ENCODE measurements around the gene NKPD1. TPM values are rescaled to one million over a fixed set of nuclear protein-coding genes. Genes with fewer than 3 reads are reported as not detected.

Gene NKPD1
- total and polyA plus RNA-seq, 4 donors: not detected

GRCh38 chr19:45115809-45116615, 44.8 kb downstream of the NKPD1 start:
- H3K4me1 ChIP-seq (ENCODE audit: control insufficient read depth in 4 of 4, insufficient read depth in 4 of 4, low read length in 3 of 4): peaks cover 3 to 17% (median 7%) of the 10 kb centered on the region in 4 donors
- no peak for TF ChIP-seq GABPA (IDR thresholded peaks at IDR 0.05 in 1 of 2, conservative IDR thresholded peaks at IDR 0.05 in 1 of 2)
- no peak for TF ChIP-seq REST (IDR thresholded peaks at IDR 0.05)
- no peak for TF ChIP-seq RXRA (IDR thresholded peaks at IDR 0.05)
- TF ChIP-seq FOXA1 (IDR thresholded peaks at IDR 0.05): no peak
- no peak for TF ChIP-seq FOXA2 (IDR thresholded peaks at IDR 0.05)
- TF ChIP-seq HNF4A (conservative IDR thresholded peaks at IDR 0.05): no peak
- TF ChIP-seq JUND (IDR thresholded peaks at IDR 0.05): no peak
- no peak overlapping the region for H3K27ac ChIP-seq (ENCODE audit: low read depth in 1 of 2, low read length in 2 of 2)
- WGBS: 96% methylated on average over 21 of the region's 21 CpGs
- no peaks in the 10 kb centered on the region for H3K36me3 ChIP-seq (ENCODE audit: control insufficient read depth in 4 of 4, insufficient read depth in 3 of 4, low read depth in 1 of 4, low read length in 3 of 4)
- no peak overlapping the region for H3K9ac ChIP-seq (ENCODE audit: low read depth in 1 of 2, low read length in 2 of 2)
- DNase-seq (ENCODE audit: low spot score): no peak
- no peaks in the 10 kb centered on the region for H3K27me3 ChIP-seq (ENCODE audit: control insufficient read depth in 4 of 4, insufficient read depth in 4 of 4, low read length in 3 of 4)
- no peaks in the 10 kb centered on the region for H3K9me3 ChIP-seq (ENCODE audit: control insufficient read depth in 4 of 4, low read length in 3 of 4)
- no peak overlapping the region for H3K4me3 ChIP-seq (ENCODE audit: low read depth in 1 of 3, low read length in 3 of 3)

GRCh38 chr19:45114116-45114515, 46.7 kb downstream of the NKPD1 start:
- no peaks in the 10 kb centered on the region for H3K27me3 ChIP-seq (ENCODE audit: control insufficient read depth in 4 of 4, insufficient read depth in 4 of 4, low read length in 3 of 4)
- H3K9ac ChIP-seq (ENCODE audit: low read depth in 1 of 2, low read length in 2 of 2): no peak overlapping the region
- TF ChIP-seq HNF4G (IDR thresholded peaks at IDR 0.05) (no peak), JUND (IDR thresholded peaks at IDR 0.05) (no peak), FOXA1 (IDR thresholded peaks at IDR 0.05) (no peak), TAF1 (conservative IDR thresholded peaks at IDR 0.05) (no peak)
- no peaks in the 10 kb centered on the region for H3K9me3 ChIP-seq (ENCODE audit: control insufficient read depth in 4 of 4, low read length in 3 of 4)
- peaks cover 3 to 17% (median 7%) of the 10 kb centered on the region in 4 donors for H3K4me1 ChIP-seq (ENCODE audit: control insufficient read depth in 4 of 4, insufficient read depth in 4 of 4, low read length in 3 of 4)
- 90% methylated on average over 4 of the region's 4 CpGs for WGBS
- H3K36me3 ChIP-seq (ENCODE audit: control insufficient read depth in 4 of 4, insufficient read depth in 3 of 4, low read depth in 1 of 4, low read length in 3 of 4): no peaks in the 10 kb centered on the region
- H3K4me3 ChIP-seq (ENCODE audit: low read depth in 1 of 3, low read length in 3 of 3): no peak overlapping the region
- no peak for DNase-seq (ENCODE audit: low spot score)
- H3K27ac ChIP-seq (ENCODE audit: low read depth in 1 of 2, low read length in 2 of 2): no peak overlapping the region

- no peaks in the 10 kb centered on the region for H3K27me3 ChIP-seq (ENCODE audit: control insufficient read depth in 4 of 4, insufficient read depth in 4 of 4, low read length in 3 of 4)
- no peaks in the 10 kb centered on the region for H3K9me3 ChIP-seq (ENCODE audit: control insufficient read depth in 4 of 4, low read length in 3 of 4)
- H3K27ac ChIP-seq (ENCODE audit: low read depth in 1 of 2, low read length in 2 of 2): no peak overlapping the region
- 40% methylated on average over 9 of the region's 9 CpGs for WGBS
- H3K9ac ChIP-seq (ENCODE audit: low read depth in 1 of 2, low read length in 2 of 2): no peak overlapping the region
- no peak for TF ChIP-seq FOXA1 (IDR thresholded peaks at IDR 0.05)
- TF ChIP-seq NR2F2 (IDR thresholded peaks at IDR 0.05): no peak
- TF ChIP-seq CTCF (IDR thresholded peaks at IDR 0.05; ENCODE audit: low read depth, low read length, missing input control): no peak
- no peak for TF ChIP-seq SP1 (IDR thresholded peaks at IDR 0.05)
- TF ChIP-seq REST (IDR thresholded peaks at IDR 0.05): no peak
- no peak for TF ChIP-seq HNF4G (IDR thresholded peaks at IDR 0.05)
- TF ChIP-seq RAD21 (IDR thresholded peaks at IDR 0.05): no peak
- no peak for TF ChIP-seq HNF4A (conservative IDR thresholded peaks at IDR 0.05)
- TF ChIP-seq EGR1 (IDR thresholded peaks at IDR 0.05; ENCODE audit: low read depth in 2 of 2): no peak
- TF ChIP-seq YY1 (IDR thresholded peaks at IDR 0.05): no peak
- H3K36me3 ChIP-seq (ENCODE audit: control insufficient read depth in 4 of 4, insufficient read depth in 3 of 4, low read depth in 1 of 4, low read length in 3 of 4): no peaks in the 10 kb centered on the region
- no peak for DNase-seq (ENCODE audit: low spot score)
- peaks cover 3 to 17% (median 7%) of the 10 kb centered on the region in 4 donors for H3K4me1 ChIP-seq (ENCODE audit: control insufficient read depth in 4 of 4, insufficient read depth in 4 of 4, low read length in 3 of 4)
- H3K4me3 ChIP-seq (ENCODE audit: low read depth in 1 of 3, low read length in 3 of 3): no peak overlapping the region
Observed at GRCh38 chr19:45113628-45114027, 47.2 kb downstream of the NKPD1 start.
